WI38 (cell line): ENCODE results near the gene CCDC183.

Source experiments
- H3K4me3 ChIP-seq: 2 replicates; pipeline ENCODE4 v1.5.1; 2011; ENCODE audit warnings: low read depth, mild to moderate bottlenecking, control low read depth, low read length
- TF ChIP-seq, protein P1 (sequence below): IDR thresholded peaks from 2 replicates; pipeline ENCODE4 v1.5.1; 2012; ENCODE audit warnings: low read depth, mild to moderate bottlenecking, control low read depth, low read length

CCDC183 gene

GRCh38 chr9:136848393-136849037, 52.4 kb downstream of the CCDC183 start:
- H3K4me3 ChIP-seq: peak overlapping the region; percentile 86
- TF ChIP-seq, protein P1, sequence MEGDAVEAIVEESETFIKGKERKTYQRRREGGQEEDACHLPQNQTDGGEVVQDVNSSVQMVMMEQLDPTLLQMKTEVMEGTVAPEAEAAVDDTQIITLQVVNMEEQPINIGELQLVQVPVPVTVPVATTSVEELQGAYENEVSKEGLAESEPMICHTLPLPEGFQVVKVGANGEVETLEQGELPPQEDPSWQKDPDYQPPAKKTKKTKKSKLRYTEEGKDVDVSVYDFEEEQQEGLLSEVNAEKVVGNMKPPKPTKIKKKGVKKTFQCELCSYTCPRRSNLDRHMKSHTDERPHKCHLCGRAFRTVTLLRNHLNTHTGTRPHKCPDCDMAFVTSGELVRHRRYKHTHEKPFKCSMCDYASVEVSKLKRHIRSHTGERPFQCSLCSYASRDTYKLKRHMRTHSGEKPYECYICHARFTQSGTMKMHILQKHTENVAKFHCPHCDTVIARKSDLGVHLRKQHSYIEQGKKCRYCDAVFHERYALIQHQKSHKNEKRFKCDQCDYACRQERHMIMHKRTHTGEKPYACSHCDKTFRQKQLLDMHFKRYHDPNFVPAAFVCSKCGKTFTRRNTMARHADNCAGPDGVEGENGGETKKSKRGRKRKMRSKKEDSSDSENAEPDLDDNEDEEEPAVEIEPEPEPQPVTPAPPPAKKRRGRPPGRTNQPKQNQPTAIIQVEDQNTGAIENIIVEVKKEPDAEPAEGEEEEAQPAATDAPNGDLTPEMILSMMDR: no peak

DNA sequence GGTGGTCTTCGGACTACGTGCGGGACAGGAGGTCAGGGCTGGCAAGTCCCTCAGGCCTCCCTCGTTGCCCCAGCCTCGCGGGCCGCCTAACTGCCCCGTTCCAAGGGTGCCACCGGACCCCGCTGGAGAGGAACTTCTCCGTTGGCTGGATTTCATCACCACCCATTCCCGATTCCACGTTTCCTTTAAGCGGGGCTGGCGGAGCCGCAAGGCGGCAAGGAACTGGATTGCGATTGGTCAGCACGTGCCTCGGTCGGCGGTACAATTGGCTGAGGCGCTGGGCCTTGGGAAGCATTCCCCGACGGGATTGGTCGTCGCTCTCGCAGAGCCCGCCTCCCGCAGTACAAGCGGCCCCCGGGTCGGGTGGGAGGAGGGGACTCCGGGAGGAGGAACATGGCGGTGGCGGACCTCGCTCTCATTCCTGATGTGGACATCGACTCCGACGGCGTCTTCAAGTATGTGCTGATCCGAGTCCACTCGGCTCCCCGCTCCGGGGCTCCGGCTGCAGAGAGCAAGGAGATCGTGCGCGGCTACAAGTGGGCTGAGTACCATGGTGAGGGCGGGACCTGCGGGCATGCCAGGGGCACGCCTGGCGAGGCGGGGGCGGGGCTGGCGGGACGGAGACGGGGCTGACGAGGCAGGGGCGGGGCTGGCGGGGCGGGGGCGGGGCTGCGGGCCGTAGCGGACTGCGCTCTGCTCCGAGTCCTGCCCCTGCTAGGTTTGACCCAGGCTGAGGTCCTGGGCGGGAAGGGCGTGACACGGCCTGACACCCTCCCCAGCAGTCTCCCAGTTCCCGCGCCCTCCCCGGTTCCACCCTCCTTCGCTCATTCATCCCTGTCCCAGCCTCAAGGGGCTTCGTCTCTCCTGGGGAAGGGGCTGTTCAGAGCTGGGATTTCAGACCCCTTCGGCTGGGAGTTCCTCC, 53.2 kb downstream of the CCDC183 start, which contains the start of gene PHPT1:
PHPT1 (plus strand) TSS at position 372 of the 922 bp plus-strand sequence; CDS start at position 394, 22 bp downstream.
- TF ChIP-seq, protein P1: no peak

GRCh38 chr9:136849960-136850865, 54.1 kb downstream of the CCDC183 start:
- H3K4me3 ChIP-seq: peak overlapping the region; percentile 86
- TF ChIP-seq, protein P1: no peak

More for the DNA sequence above, 53.2 kb downstream of the CCDC183 start, which contains the start of gene PHPT1:
- H3K4me3 ChIP-seq: peak within 1 kb of the TSS; percentile 86

DNA sequence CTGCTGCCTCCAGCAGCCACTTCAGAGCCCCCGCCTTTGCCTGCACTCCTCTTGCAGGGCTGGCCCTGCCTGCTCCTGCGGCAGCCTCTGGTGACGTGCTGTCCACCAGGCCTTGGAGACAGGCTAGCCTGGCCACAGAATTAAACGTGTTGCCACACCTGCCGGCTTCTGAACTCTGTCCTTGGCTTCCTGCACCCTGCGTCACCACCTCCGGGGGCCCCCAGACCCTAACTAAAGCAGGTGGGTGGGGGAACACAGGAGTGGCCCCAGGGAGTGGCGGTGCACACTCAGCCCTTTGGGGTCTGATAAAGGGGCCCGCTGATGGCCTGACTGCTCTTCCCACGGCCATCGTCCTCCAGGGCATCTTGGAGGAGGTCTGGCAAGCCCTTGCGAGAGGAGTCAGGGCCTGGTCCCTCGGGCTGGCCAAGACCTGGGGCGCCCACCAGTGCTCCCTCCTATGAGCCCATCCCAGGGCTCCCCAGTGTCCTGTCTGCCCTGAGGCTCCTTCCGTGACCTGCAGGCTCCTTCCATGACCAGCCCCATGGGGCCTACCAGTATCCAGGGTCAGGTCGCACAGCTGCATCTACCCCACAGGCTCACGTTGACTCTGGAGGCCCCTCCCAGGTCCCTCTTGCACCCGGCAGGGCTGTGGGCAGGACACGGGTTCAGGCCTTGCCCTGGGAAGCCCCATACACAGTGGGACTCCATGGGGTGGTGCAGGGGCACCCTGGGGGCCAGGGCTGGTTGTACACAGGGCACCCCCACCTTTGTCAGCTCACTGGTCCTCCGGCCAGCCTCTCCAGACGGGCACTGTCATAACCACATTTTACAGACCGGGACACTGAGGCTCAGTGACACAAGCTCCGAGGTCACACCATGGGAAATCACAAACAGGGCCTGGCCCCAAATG, 55.0 kb downstream of the CCDC183 start:
- H3K4me3 ChIP-seq: no peak overlapping the region
- TF ChIP-seq, protein P1: no peak

GRCh38 chr9:136851941-136852663, 56.0 kb downstream of the CCDC183 start, which contains the start of gene MAMDC4:
MAMDC4 (plus strand) TSS chr9:136852346; CDS start chr9:136852417, 71 bp downstream.
- no peak within 1 kb of the TSS for H3K4me3 ChIP-seq
- TF ChIP-seq, protein P1: no peak
